Stimulated activated effector memory CD8-positive, alpha-beta T cell treated with anti-CD3 and anti-CD28 coated beads, Interleukin-12 subunit alpha, Interleukin-12 subunit beta, amount 100 ng/mL, for 72 hours (primary cell): ENCODE data around the gene DCBLD1.
"Not testable (repeated sequence)": the region's sequence is repeated elsewhere in the genome, so short reads cannot be mapped to it uniquely, and the experiment has no call there.

Source experiments
- ATAC-seq: fragments of 150-1000 bp; cut with Tn5 transposase; 2 replicates; pipeline ENCODE4 v1.10.0; 2021
- DNase-seq, 2 donors: peaks; one replicate each; pipeline ENCODE4 v3.0.0; 2021 to 2022; ENCODE audit warnings: low spot score in 2 of 2
- H3K27ac Mint-ChIP-seq: one replicate; pipeline ENCODE4 v1.8.0; 2022; ENCODE audit warnings: mild to moderate bottlenecking, mixed read lengths
- H3K36me3 Mint-ChIP-seq: one replicate; pipeline ENCODE4 v1.8.0; 2022; ENCODE audit warnings: mild to moderate bottlenecking, mixed read lengths
- H3K4me1 Mint-ChIP-seq: one replicate; pipeline ENCODE4 v1.8.0; 2022; ENCODE audit warnings: mixed read lengths
- H3K4me3 Mint-ChIP-seq: one replicate; pipeline ENCODE4 v1.8.0; 2022; ENCODE audit warnings: mild to moderate bottlenecking, mixed read lengths
- H3K9me3 Mint-ChIP-seq: one replicate; pipeline ENCODE4 v1.8.0; 2022; ENCODE audit warnings: mixed read lengths

DCBLD1 gene

GRCh38 chr6:117482240-117483003 is at the start of gene DCBLD1:
Gene DCBLD1 (plus strand): TSS chr6:117482674. CDS start chr6:117482782, 108 bp downstream.
- peak; percentile 90 for ATAC-seq
- peak within 1 kb of the TSS; percentile 64 for H3K27ac Mint-ChIP-seq
- H3K4me3 Mint-ChIP-seq, result peak within 1 kb of the TSS; percentile 82
- peaks cover 19% of the 10 kb centered on the region for H3K4me1 Mint-ChIP-seq
- DNase-seq, result peak; percentile 49 to 83
- H3K9me3 Mint-ChIP-seq, result no peaks in the 10 kb centered on the region
- no peaks in the 10 kb centered on the region for H3K36me3 Mint-ChIP-seq

DNA sequence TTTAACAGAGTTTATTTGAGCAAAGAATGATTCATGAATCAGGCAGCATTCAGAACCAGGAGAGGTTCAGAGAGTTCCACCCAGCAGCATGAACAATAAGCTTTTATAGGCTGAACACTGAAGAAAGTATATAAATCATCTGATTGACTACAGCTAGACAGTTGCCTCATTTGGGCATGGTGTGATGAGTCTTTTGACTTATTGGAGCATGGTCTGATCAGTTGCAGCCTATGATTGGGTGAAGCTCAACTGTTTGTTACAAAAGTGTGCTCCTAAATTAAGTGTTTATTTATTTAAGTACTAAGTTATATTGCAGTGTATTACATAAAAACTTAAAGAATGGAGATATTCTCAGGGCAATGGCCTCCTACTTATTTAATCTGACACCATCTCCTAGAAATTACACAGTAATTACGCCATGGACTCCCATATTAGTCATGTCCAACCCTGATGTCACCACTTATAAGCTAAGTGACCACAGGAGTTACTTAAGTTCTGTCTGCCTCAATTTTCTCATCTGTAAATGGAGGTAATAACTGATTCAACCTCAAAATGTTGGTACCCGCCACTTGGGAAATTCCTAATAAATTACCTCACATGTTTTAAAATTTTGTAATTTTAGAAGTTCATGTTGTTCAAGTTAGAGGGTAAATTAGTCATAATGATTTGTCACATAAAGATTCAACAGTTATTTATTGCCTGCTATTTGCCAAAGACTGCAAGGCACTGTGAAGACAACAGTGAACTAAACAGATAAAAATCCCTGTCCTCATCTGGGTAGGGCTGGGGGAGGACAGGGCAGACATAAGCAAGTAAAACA is 41.6 kb upstream of the DCBLD1 start:
- H3K4me1 Mint-ChIP-seq, result no peaks in the 10 kb centered on the region
- no peak overlapping the region for H3K4me3 Mint-ChIP-seq
- H3K36me3 Mint-ChIP-seq, result no peaks in the 10 kb centered on the region
- no peak for ATAC-seq
- no peak for DNase-seq
- no peaks in the 10 kb centered on the region for H3K9me3 Mint-ChIP-seq
- no peak overlapping the region for H3K27ac Mint-ChIP-seq

DNA sequence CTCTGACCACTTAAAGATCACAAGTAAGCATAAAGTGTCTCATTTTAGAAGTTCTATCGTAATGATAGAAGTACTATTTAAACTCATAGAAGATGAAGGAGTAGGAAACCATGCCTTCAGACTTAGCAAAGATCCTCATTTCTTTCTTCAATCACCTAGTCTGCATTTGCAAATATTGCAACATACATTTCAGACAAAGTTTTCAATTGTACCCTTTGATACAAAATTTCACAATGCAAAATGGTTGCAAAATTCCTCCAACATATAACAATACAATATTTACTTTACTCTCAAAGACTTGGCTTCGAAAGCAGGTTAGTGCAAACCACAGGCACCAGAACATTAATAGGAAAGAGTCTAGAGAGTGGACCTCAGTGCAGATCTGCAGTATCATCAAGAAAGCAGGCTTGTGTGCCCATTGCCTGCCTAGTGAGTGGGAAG is 40.6 kb upstream of the DCBLD1 start:
- no peaks in the 10 kb centered on the region for H3K36me3 Mint-ChIP-seq
- H3K9me3 Mint-ChIP-seq, result no peaks in the 10 kb centered on the region
- H3K4me3 Mint-ChIP-seq, result no peak overlapping the region
- ATAC-seq (no peak), DNase-seq (no peak)
- H3K4me1 Mint-ChIP-seq, result no peaks in the 10 kb centered on the region
- H3K27ac Mint-ChIP-seq, result no peak overlapping the region

DNA sequence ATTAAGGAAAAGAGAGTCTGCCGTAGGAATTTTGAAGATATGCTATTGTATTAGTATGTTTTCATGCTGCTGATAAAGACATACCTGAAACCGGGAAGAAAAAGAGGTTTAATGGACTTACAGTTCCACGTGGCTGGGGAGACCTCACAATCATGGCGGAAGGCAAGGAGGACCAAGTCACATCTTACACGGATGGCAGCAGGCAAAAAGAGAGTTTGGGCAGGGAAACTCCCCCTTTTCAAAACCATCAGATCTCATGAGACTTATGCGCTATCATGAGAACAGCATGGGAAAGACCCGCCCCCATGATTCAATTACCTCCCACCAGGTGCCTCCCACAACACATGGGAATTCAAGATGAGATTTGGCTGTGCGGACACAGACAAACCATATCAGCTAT is 40.2 kb upstream of the DCBLD1 start:
- H3K4me1 Mint-ChIP-seq, ATAC-seq, DNase-seq, H3K36me3 Mint-ChIP-seq, H3K27ac Mint-ChIP-seq, H3K4me3 Mint-ChIP-seq, H3K9me3 Mint-ChIP-seq: not testable (repeated sequence)

GRCh38 chr6:117444600-117444999 is 37.9 kb upstream of the DCBLD1 start:
- Mint-ChIP-seq H3K9me3 (no peaks in the 10 kb centered on the region), H3K4me3 (no peak overlapping the region), H3K4me1 (no peaks in the 10 kb centered on the region), H3K27ac (no peak overlapping the region), H3K36me3 (no peaks in the 10 kb centered on the region)
- no peak for DNase-seq
- no peak for ATAC-seq

DNA sequence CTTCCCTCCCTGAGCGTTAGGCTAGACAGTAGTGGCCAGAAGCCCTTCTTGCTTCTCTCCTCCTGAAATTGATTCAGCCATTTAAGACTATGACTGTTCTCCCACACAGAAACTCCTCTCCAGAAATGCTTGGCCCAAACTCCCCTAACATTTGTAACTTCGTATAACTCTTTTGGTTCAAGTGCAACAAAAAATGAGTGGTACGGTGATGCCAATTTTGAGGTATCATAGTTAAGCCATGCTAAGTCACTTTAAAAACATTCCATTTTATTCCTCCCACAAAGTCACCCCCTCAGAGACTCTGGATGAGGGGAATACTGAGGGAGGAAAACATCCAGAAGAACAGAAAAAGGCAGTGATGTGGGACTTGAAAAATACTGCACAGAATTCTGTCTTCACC is 35.6 kb upstream of the DCBLD1 start:
- no peaks in the 10 kb centered on the region for H3K36me3 Mint-ChIP-seq
- no peaks in the 10 kb centered on the region for H3K9me3 Mint-ChIP-seq
- ATAC-seq, result no peak
- no peak overlapping the region for H3K4me3 Mint-ChIP-seq
- no peak for DNase-seq
- H3K27ac Mint-ChIP-seq, result no peak overlapping the region
- no peaks in the 10 kb centered on the region for H3K4me1 Mint-ChIP-seq

GRCh38 chr6:117448011-117448410 is 34.5 kb upstream of the DCBLD1 start:
- ATAC-seq, result no peak
- Mint-ChIP-seq H3K4me3 (no peak overlapping the region), H3K36me3 (no peaks in the 10 kb centered on the region), H3K4me1 (no peaks in the 10 kb centered on the region), H3K9me3 (no peaks in the 10 kb centered on the region), H3K27ac (no peak overlapping the region)
- DNase-seq, result no peak

DNA sequence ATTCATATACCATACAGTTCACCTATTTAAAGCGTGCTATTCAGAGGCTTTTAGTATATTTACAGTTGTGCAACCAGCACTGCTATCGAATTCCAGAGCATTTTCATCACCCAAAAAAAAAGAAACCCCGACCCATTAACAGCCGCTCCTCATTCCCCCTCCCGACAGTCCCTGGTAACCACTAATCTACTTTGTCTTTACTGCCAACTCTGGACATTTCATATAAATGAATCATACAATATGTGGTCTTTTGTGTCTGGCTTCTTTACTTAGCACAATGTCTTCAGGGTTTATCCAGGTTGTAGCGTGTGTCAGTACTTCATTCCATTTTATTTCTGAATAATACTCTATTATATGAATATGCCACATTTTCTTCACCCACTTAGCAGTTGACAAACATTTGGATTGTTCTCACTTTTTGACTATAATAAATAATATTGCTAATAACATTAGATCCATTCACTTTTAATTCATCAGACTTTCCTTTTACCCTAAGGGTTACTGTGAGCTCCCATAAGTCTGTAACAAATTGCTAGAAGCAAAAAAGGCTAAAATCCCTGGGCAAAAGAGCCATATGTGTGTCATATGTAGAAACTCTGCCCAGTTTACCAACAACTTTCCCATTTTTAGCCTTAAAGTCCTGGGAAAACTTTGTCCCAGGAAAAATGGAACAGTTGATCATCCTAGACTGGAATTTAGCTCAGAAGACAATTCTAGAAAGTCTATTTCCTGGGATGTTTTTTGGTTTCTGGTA is 33.6 kb upstream of the DCBLD1 start:
- Mint-ChIP-seq H3K36me3 (no peaks in the 10 kb centered on the region), H3K4me3 (no peak overlapping the region), H3K27ac (no peak overlapping the region), H3K4me1 (no peaks in the 10 kb centered on the region), H3K9me3 (no peaks in the 10 kb centered on the region)
- DNase-seq (no peak), ATAC-seq (no peak)

DNA sequence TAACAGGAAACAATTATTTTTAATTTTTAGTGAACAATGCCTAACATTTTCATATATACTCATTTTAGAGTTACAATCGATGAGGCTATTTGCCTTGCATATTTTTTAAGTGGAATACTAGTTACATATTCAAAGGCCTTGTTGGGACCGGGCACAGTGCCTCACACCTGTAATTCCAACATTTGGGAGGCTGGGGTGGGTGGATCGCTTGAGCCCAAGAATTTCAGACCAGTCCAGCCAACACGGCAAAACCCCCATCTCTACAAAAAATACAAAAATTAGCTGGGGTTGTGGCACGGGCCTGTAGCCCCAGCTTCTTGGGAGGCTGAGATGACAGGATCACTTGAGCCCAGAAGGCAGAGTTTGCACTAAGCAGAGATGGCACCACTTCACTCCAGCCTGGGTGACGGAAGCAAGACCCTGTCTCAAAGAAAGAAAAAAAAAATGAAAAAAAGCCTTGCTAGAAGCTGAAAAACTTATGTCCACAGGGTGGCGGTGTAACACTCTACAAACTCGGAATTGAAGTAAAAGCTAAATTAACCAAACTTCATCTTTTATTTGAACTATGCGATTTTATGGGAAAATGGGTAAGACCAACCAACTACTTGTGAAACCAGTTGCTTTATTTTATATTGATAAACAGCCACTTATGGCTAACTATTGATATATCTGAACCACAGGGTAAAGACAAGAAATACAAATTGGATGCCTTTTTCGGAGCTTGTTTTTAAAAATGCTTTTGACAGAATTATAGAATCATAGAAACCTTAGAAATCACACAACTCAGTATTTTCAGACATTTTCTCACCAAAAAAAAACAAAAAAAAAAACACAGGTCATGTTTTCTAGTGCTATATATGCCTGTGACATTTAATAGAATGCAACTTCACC is 32.7 kb upstream of the DCBLD1 start:
- H3K9me3 Mint-ChIP-seq, result no peaks in the 10 kb centered on the region
- ATAC-seq (peak; percentile 37), DNase-seq (peak; percentile 24 to 72)
- no peaks in the 10 kb centered on the region for H3K36me3 Mint-ChIP-seq
- H3K27ac Mint-ChIP-seq, result no peak overlapping the region
- no peaks in the 10 kb centered on the region for H3K4me1 Mint-ChIP-seq
- no peak overlapping the region for H3K4me3 Mint-ChIP-seq

DNA sequence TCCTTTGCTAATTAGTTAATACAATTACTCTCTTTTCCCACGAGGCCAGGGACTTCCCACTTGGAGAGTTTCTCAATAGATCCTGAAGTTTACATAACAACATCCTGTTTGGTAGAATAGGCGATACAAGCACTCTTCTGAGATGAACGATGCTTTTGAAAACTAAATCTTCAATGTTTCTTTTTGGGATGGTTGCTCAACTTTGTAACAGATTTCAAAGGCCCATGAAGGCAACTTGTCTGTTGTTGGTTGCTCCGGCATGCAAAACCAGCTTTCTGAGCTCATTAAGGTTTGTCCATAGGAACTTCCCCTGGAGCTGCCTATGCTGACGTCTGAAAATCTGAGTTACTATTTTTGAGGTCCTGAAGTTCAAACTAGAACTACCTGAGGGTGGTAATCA is 30.8 kb upstream of the DCBLD1 start:
- ATAC-seq, result no peak
- no peaks in the 10 kb centered on the region for H3K4me1 Mint-ChIP-seq
- H3K4me3 Mint-ChIP-seq, result no peak overlapping the region
- no peak for DNase-seq
- no peak overlapping the region for H3K27ac Mint-ChIP-seq
- H3K36me3 Mint-ChIP-seq, result no peaks in the 10 kb centered on the region
- no peaks in the 10 kb centered on the region for H3K9me3 Mint-ChIP-seq

- DNase-seq (no peak), ATAC-seq (no peak)
- Mint-ChIP-seq H3K9me3 (no peaks in the 10 kb centered on the region), H3K4me3 (no peak overlapping the region), H3K27ac (no peak overlapping the region), H3K36me3 (no peaks in the 10 kb centered on the region), H3K4me1 (peaks cover 5% of the 10 kb centered on the region)
Measured at GRCh38 chr6:117456250-117456649, 26.2 kb upstream of the DCBLD1 start.

DNA sequence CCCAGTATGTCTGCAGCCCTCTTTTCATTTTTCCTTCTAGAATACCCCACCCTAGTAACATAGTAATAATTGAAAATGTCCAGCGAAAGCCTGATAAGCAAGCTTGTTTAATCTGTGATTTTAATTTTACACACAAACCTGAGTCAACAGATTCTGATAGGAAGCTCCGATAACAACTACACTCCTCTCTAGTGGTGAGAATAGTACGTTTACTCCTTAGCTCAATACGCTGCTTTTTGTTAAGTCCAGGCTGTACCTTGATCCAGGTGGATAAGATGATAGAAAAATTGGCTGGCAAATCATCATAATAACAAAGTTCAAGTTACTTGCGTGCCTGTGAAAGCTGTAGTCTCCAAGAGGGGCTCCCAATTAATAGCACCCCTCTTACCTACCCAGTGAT is 25.5 kb upstream of the DCBLD1 start:
- Mint-ChIP-seq H3K27ac (no peak overlapping the region), H3K4me3 (no peak overlapping the region), H3K36me3 (no peaks in the 10 kb centered on the region), H3K9me3 (no peaks in the 10 kb centered on the region), H3K4me1 (peaks cover 5% of the 10 kb centered on the region)
- no peak for DNase-seq
- ATAC-seq, result no peak

DNA sequence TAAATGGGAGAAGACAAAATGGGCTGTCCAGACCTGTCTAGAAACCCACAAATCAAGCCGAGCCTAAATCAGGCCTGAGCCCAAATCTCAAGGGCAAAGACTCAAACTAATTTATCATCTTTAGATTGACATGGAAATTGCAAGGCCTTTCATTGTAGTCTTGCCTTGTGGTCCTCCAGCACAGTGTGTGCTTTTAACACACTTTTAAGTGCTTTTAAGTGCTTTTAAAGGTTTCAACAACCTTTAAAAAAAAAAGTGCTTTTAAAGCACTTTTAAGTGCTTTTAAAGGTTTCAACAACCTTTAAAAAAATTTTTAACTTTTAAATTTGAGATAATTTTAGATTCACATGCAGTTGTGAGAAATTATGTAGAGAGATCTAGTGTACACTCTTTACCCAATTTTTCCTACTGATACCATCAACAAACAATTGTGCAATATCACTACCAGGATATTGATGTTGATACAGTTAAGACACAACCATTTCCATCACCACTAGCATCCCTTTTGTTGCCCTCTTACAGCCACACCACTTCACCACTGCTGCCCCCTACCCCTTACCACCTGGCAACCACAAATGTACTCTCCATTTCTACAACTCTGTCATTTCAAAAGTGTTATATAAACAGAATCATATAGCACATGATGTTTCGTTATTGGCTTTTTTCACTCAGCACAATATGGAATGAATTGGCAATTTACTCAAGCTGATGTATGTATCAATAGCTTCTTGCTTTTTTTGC is 23.1 kb upstream of the DCBLD1 start:
- peaks cover 17% of the 10 kb centered on the region for H3K4me1 Mint-ChIP-seq
- no peak overlapping the region for H3K27ac Mint-ChIP-seq
- H3K36me3 Mint-ChIP-seq, result no peaks in the 10 kb centered on the region
- H3K4me3 Mint-ChIP-seq, result no peak overlapping the region
- no peaks in the 10 kb centered on the region for H3K9me3 Mint-ChIP-seq
- DNase-seq (no peak), ATAC-seq (peak; percentile 35)
